ACC112 (cell line): ENCODE measurements around the gene MYRFL.

Experiments
- H2AFZ ChIP-seq: fragments of 200-600 bp; sonication (generic); one replicate; pipeline ENCODE4 v1.6.0; 2017; ENCODE audit warnings: antibody characterized with exemption, low read length; ENCODE audit not compliant: unreplicated experiment
- H3K27ac ChIP-seq: fragments of 200-600 bp; sonication (generic); 2 replicates; pipeline ENCODE4 v1.5.1; 2014; ENCODE audit warnings: low read depth, mild to moderate bottlenecking, antibody characterized with exemption, low read length, moderate library complexity
- H3K27me3 ChIP-seq: fragments of 200-600 bp; sonication (generic); 2 replicates; pipeline ENCODE4 v1.6.1; 2014; ENCODE audit warnings: mild to moderate bottlenecking, antibody characterized with exemption, low read length, moderate library complexity, mixed read lengths; ENCODE audit not compliant: insufficient read depth
- H3K36me3 ChIP-seq: fragments of 200-600 bp; sonication (generic); 2 replicates; pipeline ENCODE4 v1.6.1; 2016; ENCODE audit warnings: mild to moderate bottlenecking, antibody characterized with exemption, low read length, moderate library complexity, mixed read lengths; ENCODE audit not compliant: insufficient read depth
- H3K4me1 ChIP-seq: fragments of 200-600 bp; sonication (generic); one replicate; pipeline ENCODE4 v1.6.1; 2016; ENCODE audit warnings: low read length, mixed read lengths; ENCODE audit not compliant: insufficient read depth, unreplicated experiment, control insufficient read depth
- H3K4me3 ChIP-seq: fragments of 200-600 bp; sonication (generic); 2 replicates; pipeline ENCODE4 v1.5.1; 2014; ENCODE audit warnings: mild to moderate bottlenecking, low read depth, low read length
- H3K79me2 ChIP-seq: fragments of 200-600 bp; sonication (generic); one replicate; pipeline ENCODE4 v1.6.0; 2016; ENCODE audit warnings: low read length; ENCODE audit not compliant: control insufficient read depth, unreplicated experiment, insufficient read depth

MYRFL gene

GRCh38 chr12:69910694-69911093 lies 85.7 kb downstream of the MYRFL start:
- Histone ChIP-seq H3K79me2 (no peaks in the 10 kb centered on the region), H3K4me3 (no peak overlapping the region), H3K36me3 (no peaks in the 10 kb centered on the region), H3K27ac (no peak overlapping the region), H3K27me3 (no peaks in the 10 kb centered on the region), H2AFZ (no peak overlapping the region), H3K4me1 (no peaks in the 10 kb centered on the region)

GRCh38 chr12:69913526-69913925 lies 88.5 kb downstream of the MYRFL start:
- no peak overlapping the region for H3K27ac ChIP-seq
- H3K27me3 ChIP-seq, result no peaks in the 10 kb centered on the region
- no peak overlapping the region for H3K4me3 ChIP-seq
- no peak overlapping the region for H2AFZ ChIP-seq
- H3K79me2 ChIP-seq, result no peaks in the 10 kb centered on the region
- H3K4me1 ChIP-seq, result no peaks in the 10 kb centered on the region
- no peaks in the 10 kb centered on the region for H3K36me3 ChIP-seq

- H3K4me3 ChIP-seq, result no peak overlapping the region
- H3K27me3 ChIP-seq, result no peaks in the 10 kb centered on the region
- H3K4me1 ChIP-seq, result no peaks in the 10 kb centered on the region
- H2AFZ ChIP-seq, result no peak overlapping the region
- H3K27ac ChIP-seq, result no peak overlapping the region
- no peaks in the 10 kb centered on the region for H3K36me3 ChIP-seq
- no peaks in the 10 kb centered on the region for H3K79me2 ChIP-seq
Observed at GRCh38 chr12:69915964-69916363, 90.9 kb downstream of the MYRFL start.

- no peaks in the 10 kb centered on the region for H3K36me3 ChIP-seq
- H3K4me1 ChIP-seq, result no peaks in the 10 kb centered on the region
- H3K27ac ChIP-seq, result no peak overlapping the region
- no peak overlapping the region for H2AFZ ChIP-seq
- H3K4me3 ChIP-seq, result no peak overlapping the region
- H3K27me3 ChIP-seq, result no peaks in the 10 kb centered on the region
- H3K79me2 ChIP-seq, result no peaks in the 10 kb centered on the region
Observed at GRCh38 chr12:69916544-69917235, 91.7 kb downstream of the MYRFL start.

GRCh38 chr12:69918287-69918686 lies 93.3 kb downstream of the MYRFL start:
- no peaks in the 10 kb centered on the region for H3K4me1 ChIP-seq
- H3K4me3 ChIP-seq, result no peak overlapping the region
- no peak overlapping the region for H3K27ac ChIP-seq
- no peak overlapping the region for H2AFZ ChIP-seq
- no peaks in the 10 kb centered on the region for H3K27me3 ChIP-seq
- no peaks in the 10 kb centered on the region for H3K36me3 ChIP-seq
- no peaks in the 10 kb centered on the region for H3K79me2 ChIP-seq

GRCh38 chr12:69919495-69919894 lies 94.5 kb downstream of the MYRFL start:
- H3K27ac ChIP-seq, result no peak overlapping the region
- H3K27me3 ChIP-seq, result no peaks in the 10 kb centered on the region
- no peaks in the 10 kb centered on the region for H3K36me3 ChIP-seq
- no peaks in the 10 kb centered on the region for H3K79me2 ChIP-seq
- no peak overlapping the region for H2AFZ ChIP-seq
- no peaks in the 10 kb centered on the region for H3K4me1 ChIP-seq
- no peak overlapping the region for H3K4me3 ChIP-seq

- Histone ChIP-seq H3K36me3 (no peaks in the 10 kb centered on the region), H3K79me2 (no peaks in the 10 kb centered on the region), H3K27me3 (no peaks in the 10 kb centered on the region), H2AFZ (no peak overlapping the region), H3K4me3 (no peak overlapping the region), H3K4me1 (no peaks in the 10 kb centered on the region), H3K27ac (no peak overlapping the region)
Observed at GRCh38 chr12:69921831-69922230, 96.8 kb downstream of the MYRFL start.

GRCh38 chr12:69922999-69923398 lies 98.0 kb downstream of the MYRFL start:
- Histone ChIP-seq H3K27ac (no peak overlapping the region), H2AFZ (no peak overlapping the region), H3K79me2 (no peaks in the 10 kb centered on the region), H3K4me1 (no peaks in the 10 kb centered on the region), H3K27me3 (no peaks in the 10 kb centered on the region), H3K4me3 (no peak overlapping the region), H3K36me3 (no peaks in the 10 kb centered on the region)

- no peak overlapping the region for H3K27ac ChIP-seq
- H2AFZ ChIP-seq, result no peak overlapping the region
- no peaks in the 10 kb centered on the region for H3K79me2 ChIP-seq
- H3K27me3 ChIP-seq, result no peaks in the 10 kb centered on the region
- H3K4me1 ChIP-seq, result peaks cover 10% of the 10 kb centered on the region
- H3K36me3 ChIP-seq, result no peaks in the 10 kb centered on the region
- H3K4me3 ChIP-seq, result no peak overlapping the region
Observed at GRCh38 chr12:69925291-69925690, 100.3 kb downstream of the MYRFL start.

GRCh38 chr12:69927164-69927563 lies 102.1 kb downstream of the MYRFL start:
- no peaks in the 10 kb centered on the region for H3K27me3 ChIP-seq
- H2AFZ ChIP-seq, result no peak overlapping the region
- H3K4me3 ChIP-seq, result no peak overlapping the region
- no peaks in the 10 kb centered on the region for H3K79me2 ChIP-seq
- H3K36me3 ChIP-seq, result no peaks in the 10 kb centered on the region
- H3K27ac ChIP-seq, result no peak overlapping the region
- peaks cover 10% of the 10 kb centered on the region for H3K4me1 ChIP-seq

- Histone ChIP-seq H3K36me3 (no peaks in the 10 kb centered on the region), H2AFZ (peak overlapping the region; percentile 64), H3K27me3 (no peaks in the 10 kb centered on the region), H3K27ac (no peak overlapping the region), H3K4me3 (no peak overlapping the region), H3K4me1 (peaks cover 10% of the 10 kb centered on the region), H3K79me2 (no peaks in the 10 kb centered on the region)
Observed at GRCh38 chr12:69929125-69929524, 104.1 kb downstream of the MYRFL start.
